Measurements from ENCODE around the gene DCST1. TPM values are rescaled to one million over a fixed set of nuclear protein-coding genes. Genes with fewer than 3 reads are reported as not detected.
A peak's percentile ranks its signal among the peaks of the same experiment; 100 is the strongest.

DCST1 gene
- total RNA-seq, 1 donor from 2014 or later, result not detected

DNA sequence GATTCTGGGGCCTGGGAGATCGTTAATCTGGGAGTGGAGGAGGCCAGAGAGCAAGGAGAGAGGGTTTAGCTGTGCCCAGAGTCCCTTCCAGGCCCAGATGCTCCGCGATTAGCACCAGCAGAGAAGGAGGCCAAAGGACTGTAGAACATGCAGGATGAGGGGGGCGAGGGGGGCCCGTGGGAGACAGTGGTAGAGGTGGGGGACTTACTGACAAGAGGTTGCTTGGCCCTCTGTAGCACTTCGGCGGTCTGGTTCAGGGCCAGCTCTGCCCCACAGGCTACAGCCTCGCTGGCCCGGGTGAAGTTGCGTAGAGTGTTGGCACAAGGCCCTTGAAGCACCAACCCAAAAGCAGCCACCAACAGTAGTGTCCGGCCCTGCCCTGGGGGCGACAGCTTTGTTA lies 738 bp upstream of the DCST1 start:
- DNase-seq (ENCODE audit: low spot score), result no peak

GRCh38 chr1:155034318-155035208 lies 939 bp downstream of the DCST1 start:
- DNase-seq (ENCODE audit: low spot score), result no peak

DNA sequence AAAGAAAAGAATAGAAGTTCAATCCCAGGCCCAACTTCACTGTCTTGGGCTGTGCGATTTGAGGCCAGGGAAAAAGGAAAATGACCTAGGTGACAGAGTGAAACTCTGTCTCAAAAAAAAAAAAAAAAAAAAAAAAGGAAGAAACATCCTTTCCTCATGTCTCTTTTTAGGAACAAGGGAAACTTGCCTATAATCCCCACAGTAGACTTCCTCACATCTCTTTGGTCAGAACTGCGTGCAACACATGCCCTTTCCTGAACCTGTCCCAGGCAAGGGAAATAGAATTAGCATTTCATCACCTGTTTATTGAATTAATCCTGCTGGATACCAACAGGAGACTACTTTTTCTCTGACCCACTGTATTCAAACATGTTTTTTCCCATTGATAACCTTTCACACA lies 2.3 kb downstream of the DCST1 start:
- no peak for DNase-seq (ENCODE audit: low spot score)

- no peak for DNase-seq (ENCODE audit: low spot score)
Measured at GRCh38 chr1:155037043-155037442, 3.4 kb downstream of the DCST1 start.

- DNase-seq (ENCODE audit: low spot score), result no peak
Measured at GRCh38 chr1:155037851-155038441, 4.3 kb downstream of the DCST1 start.

- DNase-seq (ENCODE audit: low spot score), result no peak
Measured at GRCh38 chr1:155038602-155039307, 5.1 kb downstream of the DCST1 start.

DNA sequence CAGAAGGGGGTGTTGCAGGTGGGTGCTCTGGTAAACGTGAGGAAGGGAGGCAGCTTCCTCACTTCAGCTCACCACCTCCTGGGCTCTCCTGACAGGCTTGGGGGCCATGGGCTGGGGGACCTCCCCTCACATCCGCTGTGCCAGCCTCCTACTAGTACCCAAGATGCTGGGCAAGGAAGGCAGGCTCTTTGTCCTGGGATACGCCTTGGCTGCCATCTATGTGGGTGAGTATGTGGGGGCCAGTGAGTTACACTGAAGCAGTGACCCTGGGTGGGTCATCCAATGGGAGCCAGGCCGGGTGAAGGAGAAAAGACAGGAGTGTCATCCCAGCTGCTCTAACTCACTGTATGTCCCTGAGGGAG lies 5.7 kb downstream of the DCST1 start:
- DNase-seq (ENCODE audit: low spot score), result no peak

GRCh38 chr1:155040358-155041093 lies 6.9 kb downstream of the DCST1 start:
- no peak for DNase-seq (ENCODE audit: low spot score)

DNA sequence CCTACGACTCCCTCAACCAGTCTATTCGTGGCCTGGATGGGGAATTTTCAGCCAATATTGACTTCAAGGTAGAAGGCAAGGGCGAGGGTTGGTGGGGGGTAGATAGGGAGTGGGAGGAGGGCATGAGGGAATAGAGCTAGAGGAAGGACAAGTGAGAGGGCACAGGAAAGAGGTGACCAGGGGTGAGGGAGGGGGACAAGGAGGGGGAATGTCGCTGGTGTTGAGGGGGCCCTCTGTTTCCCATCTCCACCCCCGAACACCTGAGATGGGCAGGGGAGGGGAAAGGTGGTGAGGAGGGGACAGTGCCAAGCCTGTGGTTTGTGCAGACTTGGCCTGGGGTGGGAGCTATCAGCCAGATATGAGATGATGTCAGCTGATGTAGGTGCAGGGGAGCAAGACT lies 9.2 kb downstream of the DCST1 start:
- no peak for DNase-seq (ENCODE audit: low spot score)

GRCh38 chr1:155043301-155043702 lies 9.7 kb downstream of the DCST1 start:
- no peak for DNase-seq (ENCODE audit: low spot score)

DNA sequence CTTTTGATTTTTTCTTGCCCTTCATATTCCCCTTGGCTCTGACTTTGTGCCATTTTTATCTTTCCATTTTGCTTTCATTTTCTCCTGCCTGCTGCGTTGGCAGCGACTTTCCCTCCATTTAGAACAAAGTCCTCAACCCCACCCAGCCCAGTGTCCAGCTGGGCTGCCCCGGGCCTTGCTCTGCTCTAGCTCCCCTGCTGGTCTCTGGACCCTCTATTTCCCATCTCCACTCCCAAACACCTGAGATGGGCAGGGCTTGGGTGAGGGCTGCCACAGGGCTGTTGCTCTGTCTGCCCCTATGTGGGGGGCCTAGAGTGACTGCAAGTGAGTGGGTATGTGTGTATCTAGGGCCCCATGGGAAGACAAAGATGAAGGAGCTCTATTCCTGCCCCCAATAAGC lies 10.2 kb downstream of the DCST1 start:
- DNase-seq (ENCODE audit: low spot score), result no peak

DNA sequence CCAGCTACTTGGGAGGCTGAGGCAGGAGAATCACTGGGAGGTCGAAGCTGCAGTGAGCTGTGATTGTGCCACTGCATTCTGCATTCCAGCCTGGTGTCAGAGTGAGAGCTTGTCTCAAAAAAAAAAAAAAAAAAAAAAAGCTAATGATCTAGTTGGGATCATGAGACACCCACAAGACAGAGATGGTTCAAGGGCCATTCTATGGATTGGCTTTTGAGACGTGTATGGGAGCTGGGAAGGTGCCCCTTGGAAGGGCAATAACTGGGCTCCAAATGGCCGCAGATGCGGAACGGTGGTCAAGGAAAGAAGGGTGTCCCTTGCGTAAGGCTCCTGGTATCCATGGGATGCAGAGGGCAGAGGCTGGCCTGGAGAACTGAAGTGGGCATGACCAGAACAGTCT lies 10.7 kb downstream of the DCST1 start:
- DNase-seq (ENCODE audit: low spot score), result no peak

GRCh38 chr1:155044812-155045657 lies 11.4 kb downstream of the DCST1 start:
- peak; percentile 70 for DNase-seq (ENCODE audit: low spot score)

GRCh38 chr1:155048449-155049334 lies 15.1 kb downstream of the DCST1 start:
- no peak for DNase-seq (ENCODE audit: low spot score)

DNA sequence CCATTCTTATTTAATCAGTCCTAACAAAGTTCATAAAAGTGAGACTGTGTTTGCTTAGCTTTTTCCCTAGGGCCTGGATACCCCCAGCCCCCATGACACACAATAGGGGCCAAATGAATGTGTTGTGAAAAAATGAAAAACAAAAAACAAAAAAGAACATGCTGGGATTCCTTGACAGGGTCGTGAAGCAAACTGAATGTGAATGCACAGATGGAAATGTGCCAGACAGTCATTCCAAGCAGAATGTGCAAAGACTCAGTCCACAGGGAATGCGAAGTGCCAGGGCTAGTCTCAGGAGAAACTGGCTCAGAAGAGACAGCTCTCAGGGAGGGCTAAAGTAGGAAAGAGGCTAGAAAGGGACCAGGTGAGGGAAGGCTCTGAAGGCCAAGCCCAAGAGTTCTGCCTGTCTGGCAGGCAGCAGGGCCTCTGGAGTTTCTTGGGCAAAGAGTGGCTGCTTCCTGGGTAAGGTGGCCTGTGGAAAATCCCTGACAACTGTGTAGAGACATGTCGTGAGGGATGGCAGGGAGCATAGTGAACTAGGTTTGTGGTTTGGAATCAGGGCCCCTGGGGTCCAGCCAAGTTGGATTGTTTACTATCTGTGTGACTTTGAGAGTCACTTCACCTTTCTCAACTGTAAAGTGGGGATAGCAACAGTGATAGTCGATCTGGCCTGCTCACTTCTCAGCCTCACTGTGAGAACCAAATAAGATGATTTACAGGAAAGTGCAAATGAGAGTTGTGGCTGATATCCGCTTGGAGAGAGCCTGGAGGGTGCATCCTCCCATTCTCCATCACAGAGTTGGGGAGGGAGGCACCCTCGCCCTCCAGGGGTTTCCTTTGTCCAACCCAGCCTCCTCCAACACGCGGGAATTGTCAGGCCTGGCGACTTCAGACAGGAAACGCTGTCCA lies 16.3 kb downstream of the DCST1 start:
- DNase-seq (ENCODE audit: low spot score), result no peak

DNA sequence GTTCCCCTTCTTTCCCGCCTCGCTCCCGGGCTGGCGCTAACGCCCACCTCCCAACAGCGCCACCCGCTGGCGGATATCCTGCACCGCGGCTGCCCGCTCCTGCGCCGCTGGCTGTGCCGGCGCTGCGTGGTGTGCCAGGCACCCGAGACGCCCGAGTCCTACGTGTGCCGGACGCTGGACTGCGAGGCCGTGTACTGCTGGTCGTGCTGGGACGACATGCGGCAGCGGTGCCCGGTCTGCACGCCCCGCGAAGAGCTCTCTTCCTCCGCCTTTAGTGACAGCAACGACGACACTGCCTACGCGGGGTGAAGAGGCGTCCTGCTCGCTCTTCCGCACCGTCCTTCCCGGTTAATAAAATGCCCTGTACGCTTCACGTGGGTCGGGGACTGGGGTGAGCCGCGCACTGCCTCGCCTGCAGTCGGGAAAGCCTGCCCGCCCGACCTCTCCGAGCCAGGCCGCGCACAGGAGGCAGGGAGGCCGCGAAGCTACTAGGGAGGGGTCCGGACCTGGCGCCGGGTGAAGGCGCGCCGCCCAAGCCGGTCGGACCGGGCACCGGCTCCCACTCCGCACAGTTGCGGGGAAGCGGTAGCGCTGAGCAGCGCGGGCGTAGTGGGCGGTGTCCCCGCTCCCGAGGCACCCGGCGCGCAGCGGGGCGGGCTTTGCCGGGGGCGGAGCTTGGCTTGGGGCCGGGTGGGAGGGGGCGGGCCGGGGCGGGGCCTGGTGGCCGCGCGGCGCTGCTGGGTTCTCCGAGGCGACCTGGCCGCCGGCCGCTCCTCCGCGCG lies 17.1 kb downstream of the DCST1 start, which contains the start of gene ADAM15:
TSS of gene ADAM15 (plus strand) at position 757 of the 782 bp plus-strand sequence. CDS start 71 bp downstream, outside the sequence.
- DNase-seq (ENCODE audit: low spot score), result peak; percentile 79

DNA sequence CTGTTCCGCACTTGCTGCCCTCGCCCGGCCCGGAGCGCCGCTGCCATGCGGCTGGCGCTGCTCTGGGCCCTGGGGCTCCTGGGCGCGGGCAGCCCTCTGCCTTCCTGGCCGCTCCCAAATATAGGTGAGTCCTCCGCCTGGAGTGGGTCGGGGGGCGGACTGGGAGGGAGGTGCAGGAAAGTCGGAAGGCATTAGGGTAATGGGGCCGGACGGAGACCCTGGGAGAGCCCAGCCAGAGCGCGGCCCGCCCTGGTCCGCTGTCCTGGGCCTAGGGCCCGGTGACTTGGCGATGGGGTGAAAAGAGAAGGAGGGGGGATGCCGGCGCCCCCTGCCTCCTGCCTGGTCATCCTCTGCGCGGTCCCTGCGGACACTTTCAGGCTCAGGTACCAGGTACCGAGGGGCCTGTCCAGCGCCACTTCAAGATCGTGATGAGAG lies 17.7 kb downstream of the DCST1 start:
- DNase-seq (ENCODE audit: low spot score), result no peak

All from ureter (tissue), 1 donor.